HG03442 (cell line): ENCODE data around the gene UCHL5.
"Not testable (repeated sequence)": the region's sequence is repeated elsewhere in the genome, so short reads cannot be mapped to it uniquely, and the experiment has no call there.

Experiments
- ATAC-seq: cut with Tn5 transposase; IDR thresholded peaks from one replicate; pipeline ENCODE4 v1.9.1; 2021; ENCODE audit warnings: mild to moderate bottlenecking, moderate library complexity; ENCODE audit not compliant: unreplicated experiment

Gene UCHL5

DNA sequence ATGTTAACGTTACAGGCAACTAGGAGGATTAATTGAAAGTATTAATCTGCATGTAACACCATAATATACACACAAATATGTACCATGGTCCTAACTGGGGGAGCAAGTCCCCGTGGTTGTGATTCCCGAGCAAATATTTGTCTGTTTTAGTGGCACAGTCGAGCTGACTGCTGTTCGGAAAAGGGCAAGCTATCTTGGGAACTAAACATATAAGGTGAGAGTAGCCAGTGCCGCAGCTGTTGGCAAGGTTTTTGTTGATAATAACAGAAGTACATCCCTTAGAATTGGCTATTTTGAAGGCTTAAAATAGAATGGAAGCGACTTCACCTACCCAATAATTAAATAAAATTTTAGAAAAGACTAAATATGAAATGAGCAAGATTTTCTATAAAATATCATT, 45.5 kb downstream of the UCHL5 start:
- no peak for ATAC-seq

- no peak for ATAC-seq
Observed at GRCh38 chr1:193013005-193013404, 46.2 kb downstream of the UCHL5 start.

DNA sequence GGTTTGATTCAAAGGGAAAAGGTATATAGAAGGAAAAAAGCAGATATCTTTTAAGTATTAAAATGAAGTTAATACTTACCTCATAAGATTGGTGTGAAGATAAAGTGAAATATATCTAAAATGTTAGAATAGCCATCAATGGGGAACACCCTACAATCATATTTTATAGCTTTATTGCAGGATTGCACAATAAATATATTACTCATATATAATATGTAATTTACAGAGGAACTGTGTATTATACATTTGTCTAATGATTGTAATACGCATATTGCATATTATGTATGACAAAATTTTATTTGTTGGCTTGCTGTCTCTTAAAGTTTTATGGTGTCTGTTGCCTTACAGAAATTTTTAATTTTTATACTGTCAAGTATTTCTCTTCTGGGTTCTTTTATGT, 47.8 kb downstream of the UCHL5 start:
- no peak for ATAC-seq

DNA sequence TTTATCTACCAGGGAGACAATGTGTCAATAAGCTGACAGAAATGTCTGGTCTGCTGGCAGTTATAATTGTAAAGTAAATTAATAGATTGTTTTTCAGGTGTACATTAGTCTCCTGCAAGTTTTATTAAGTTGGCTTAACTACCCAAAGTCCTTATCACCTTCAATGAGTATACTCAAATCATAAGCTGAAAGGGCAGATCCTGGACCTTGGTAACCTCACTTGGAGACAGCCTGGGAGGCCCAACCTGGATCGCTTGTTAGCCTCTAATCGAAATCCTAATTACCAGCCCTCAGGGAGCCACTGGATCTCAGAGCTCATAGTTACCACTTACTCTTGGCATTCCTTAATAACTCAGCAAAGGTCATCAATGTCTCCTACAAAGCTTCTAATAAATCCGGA, 49.7 kb downstream of the UCHL5 start:
- ATAC-seq: no peak

GRCh38 chr1:193005785-193006184, 53.4 kb downstream of the UCHL5 start:
- ATAC-seq: no peak

- no peak for ATAC-seq
Observed at GRCh38 chr1:192998536-192998935, 60.6 kb downstream of the UCHL5 start.

GRCh38 chr1:192994141-192994540, 65.0 kb downstream of the UCHL5 start:
- no peak for ATAC-seq

GRCh38 chr1:192993426-192994085, 65.6 kb downstream of the UCHL5 start:
- ATAC-seq: peak; percentile 89

DNA sequence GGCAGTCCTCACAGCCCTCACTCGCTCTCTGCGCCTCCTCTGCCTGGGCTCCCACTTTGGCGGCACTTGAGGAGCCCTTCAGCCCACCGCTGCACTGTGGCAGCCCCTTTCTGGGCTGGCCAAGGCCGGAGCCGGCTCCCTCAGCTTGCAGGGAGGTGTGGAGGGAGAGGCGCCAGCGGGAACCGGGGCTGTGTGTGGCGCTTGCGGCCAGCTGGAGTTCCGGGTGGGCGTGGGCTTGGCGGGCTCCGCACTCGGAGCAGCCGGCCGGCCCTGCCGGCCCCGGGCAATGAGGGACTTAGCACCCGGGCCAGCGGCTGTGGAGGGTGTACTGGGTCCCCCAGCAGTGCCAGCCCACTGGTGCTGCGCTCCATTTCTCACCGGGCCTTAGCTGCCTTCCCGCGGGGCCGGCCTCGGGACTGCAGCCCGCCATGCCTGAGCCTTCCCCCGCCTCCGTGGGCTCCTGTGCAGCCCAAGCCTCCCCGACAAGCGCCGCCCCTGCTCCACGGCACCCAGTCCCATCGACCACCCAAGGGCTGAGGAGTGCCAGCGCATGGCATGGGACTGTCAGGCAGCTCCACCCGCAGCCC, 72.3 kb downstream of the UCHL5 start:
- not testable (repeated sequence) for ATAC-seq

DNA sequence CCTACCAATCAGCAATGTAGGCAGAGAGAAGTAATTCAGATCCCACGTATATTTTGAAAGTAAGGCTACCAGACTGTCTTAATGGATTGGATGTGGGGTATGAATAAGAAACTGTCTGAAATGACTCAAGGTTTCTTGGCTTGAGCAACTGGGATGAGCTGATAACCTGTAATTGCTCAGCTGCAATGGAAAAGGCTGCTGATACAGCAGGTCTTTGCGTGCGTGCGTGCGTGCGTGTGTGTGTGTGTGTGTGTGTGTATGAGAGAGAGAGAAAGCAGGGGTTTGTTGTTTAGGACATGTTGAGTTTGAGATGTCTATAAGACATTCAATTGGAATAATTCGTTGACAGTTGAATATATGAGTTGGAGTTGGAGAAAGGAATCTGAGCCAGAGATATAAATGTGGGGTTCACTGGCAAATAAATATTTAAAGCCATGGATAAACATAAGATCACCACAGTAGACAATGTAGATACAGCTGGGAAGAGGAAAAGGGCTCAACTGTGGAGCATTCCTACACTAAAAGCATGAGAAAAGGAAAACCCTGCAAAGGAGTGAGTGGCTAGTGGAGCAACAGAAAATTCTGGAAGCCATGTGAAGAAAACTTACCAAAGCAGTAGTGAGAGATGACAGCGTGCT, 72.9 kb downstream of the UCHL5 start:
- ATAC-seq: no peak

DNA sequence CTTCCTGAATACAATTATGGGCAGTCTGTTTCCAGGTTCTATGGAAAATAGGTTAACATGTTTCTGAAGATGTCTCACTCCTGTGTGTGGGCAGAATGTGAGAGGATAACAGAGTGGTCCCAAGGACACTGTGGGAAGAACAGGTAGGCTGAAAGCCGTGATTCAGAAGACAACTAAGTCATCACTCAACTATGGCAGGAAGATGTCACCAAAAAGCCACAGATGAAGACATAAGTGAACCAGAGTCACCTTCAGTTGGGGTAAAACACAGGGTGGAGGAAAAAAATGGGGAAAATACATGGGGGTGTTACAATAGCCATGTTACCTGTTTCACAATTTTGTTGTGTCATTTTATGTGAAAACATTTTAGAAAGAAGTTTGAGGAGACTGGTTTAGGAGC, 75.1 kb downstream of the UCHL5 start:
- peak; percentile 21 for ATAC-seq

DNA sequence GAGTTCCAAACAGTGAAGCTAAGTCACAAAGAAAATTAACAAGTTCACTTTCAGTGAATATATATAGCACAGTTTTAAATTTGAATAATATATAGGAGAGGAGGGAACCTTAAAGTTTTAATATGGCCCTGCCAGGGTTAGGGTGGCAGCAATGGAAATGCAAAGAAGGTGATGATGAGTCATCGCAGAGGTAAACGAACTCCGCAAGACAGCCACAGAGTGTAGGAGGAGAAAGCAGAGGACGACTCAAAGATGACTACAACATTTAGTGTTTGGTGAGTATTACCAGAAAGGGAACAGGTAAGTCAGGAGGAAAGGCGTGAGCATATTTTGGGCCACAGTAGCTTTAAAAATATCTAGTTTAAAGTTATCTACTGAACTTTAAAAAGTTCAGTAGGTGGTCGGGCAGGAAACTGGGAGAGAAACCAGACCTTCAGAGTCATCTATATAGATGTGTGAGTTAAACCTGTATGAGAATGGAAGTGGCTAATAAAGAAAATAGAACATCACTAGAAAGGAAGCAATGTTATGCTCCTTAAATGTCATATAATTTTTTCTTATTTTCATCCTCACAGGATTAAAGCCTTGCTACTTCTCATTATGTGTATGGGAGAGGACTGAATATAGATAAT, 75.7 kb downstream of the UCHL5 start:
- ATAC-seq: peak; percentile 98

- no peak for ATAC-seq
Observed at GRCh38 chr1:192980856-192981255, 78.3 kb downstream of the UCHL5 start.

GRCh38 chr1:192980334-192980733, 78.8 kb downstream of the UCHL5 start:
- ATAC-seq: not testable (repeated sequence)

GRCh38 chr1:192979542-192979941, 79.6 kb downstream of the UCHL5 start:
- no peak for ATAC-seq

DNA sequence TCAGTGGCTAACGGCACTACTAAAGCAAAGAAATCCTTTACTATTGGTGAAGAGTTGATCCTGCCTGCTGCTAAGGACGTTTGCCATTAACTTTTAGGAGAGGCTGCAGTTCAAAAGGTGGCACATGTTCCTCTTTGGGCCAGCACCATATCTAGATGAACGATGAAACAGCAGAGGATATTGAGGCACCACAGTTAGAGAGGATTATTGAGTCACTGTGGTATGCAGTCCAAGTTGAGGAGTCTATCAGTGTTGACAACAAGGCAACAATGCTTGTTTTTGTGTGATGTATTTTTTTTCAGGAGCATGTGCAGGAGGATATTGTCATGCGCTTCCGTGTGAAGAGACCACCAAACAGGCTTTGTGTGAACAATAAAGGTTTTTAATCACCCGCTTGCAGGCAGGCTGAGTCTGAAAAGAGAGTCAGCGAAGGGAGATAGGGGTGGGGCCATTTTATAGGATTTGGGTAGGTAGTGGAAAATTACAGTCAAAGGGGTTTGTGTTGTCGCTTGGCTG, 80.9 kb downstream of the UCHL5 start:
- ATAC-seq: no peak

DNA sequence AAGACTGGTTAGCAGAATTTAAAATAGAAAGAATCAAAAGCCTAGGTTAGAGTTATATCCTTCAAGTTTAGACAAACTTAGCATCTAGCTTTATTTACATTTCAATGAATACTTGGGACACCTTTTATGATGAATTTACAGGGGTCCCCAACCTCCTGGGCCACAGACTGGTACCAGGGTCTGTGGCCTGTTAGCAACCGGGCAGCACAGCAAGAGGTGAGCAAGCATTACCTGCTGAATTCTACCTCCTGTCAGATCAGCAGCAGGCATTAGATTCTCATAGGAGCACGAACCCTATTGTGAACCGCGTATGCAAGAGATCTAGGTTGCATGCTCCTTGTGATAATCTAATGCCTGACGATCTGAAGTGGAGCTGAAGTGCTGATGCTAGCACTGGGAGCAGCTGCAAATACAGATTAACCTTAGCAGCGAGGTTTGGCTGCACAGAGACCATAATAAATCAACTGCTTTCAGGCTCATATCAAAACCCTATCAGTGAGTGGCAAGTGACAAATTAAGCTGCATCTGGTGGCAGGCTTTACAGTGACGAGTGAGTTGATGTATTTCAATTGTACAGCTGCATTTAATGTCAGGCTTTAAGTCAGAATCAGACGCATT, 82.0 kb downstream of the UCHL5 start:
- ATAC-seq: no peak

DNA sequence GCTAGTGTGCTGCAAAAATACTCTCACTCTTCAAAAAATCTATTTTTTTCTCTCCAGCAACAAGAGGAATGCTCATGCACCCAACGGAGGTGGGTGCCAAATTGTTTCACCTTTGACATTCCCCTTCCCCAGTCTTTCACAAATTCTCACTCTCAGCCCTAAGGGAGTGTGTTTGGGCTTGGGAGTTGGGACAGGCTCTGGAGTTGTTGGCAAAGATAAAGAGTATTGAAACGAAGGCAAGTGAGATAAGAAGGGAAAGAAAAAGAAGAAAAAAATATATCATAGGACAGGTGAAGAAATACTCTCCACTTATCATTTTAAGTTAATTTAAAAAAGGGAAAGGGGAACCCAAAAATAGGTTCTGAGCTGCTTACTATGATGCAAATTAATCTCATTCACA, 82.6 kb downstream of the UCHL5 start:
- no peak for ATAC-seq

- ATAC-seq: no peak
Observed at GRCh38 chr1:192974701-192975100, 84.5 kb downstream of the UCHL5 start.

DNA sequence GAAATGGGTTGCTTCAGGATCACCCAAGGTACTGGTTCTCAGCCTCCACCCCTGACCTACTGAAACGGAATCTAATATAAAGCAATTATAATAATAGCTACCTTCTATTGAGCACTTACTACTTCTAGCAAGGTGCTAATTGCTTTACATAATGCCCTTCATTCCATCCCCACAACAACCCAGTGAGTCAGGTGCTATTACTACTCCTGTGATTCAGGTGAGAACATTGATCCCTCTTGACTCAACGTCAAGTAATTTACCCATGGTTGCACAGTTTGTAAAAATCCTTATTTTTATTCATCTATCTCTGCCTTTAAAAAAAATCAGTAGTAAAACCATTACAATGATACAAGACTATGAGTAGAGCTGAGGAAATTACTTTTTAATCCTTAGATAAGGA, 85.2 kb downstream of the UCHL5 start:
- ATAC-seq: no peak

GRCh38 chr1:192973202-192973601, 86.0 kb downstream of the UCHL5 start:
- ATAC-seq: no peak
